Liver (tissue), 9 donors: ENCODE results near the gene CYCS. TPM values are rescaled to one million over a fixed set of nuclear protein-coding genes. Genes with fewer than 3 reads are reported as not detected.
A peak's percentile ranks its signal among the peaks of the same experiment; 100 is the strongest.

Experiments
- DNase-seq: peaks from one replicate; pipeline ENCODE4 v3.0.0-alpha.2; 2017; ENCODE audit warnings: low spot score
- H3K27ac ChIP-seq, 2 donors: one replicate each; pipeline ENCODE4 v1.7.0; 2013; ENCODE audit warnings: inconsistent platforms in 2 of 2, low read length in 2 of 2, control low read depth in 1 of 2, low read depth in 1 of 2, mild to moderate bottlenecking in 1 of 2
- H3K27me3 ChIP-seq, 4 donors: one replicate each; pipeline versions ENCODE4 v1.6.1 to v1.7.0; 2013; ENCODE audit warnings: low read length in 3 of 4, inconsistent platforms in 1 of 4, mild to moderate bottlenecking in 1 of 4, moderate library complexity in 1 of 4; ENCODE audit not compliant: control insufficient read depth in 4 of 4, insufficient read depth in 4 of 4
- H3K36me3 ChIP-seq, 4 donors: one replicate each; pipeline versions ENCODE4 v1.6.1 to v1.7.0; 2013; ENCODE audit warnings: low read length in 3 of 4, mild to moderate bottlenecking in 3 of 4, low read depth in 1 of 4, moderate library complexity in 1 of 4; ENCODE audit not compliant: control insufficient read depth in 4 of 4, insufficient read depth in 3 of 4
- H3K4me1 ChIP-seq, 4 donors: one replicate each; pipeline versions ENCODE4 v1.6.1 to v1.7.0; 2013; ENCODE audit warnings: low read length in 3 of 4, mild to moderate bottlenecking in 3 of 4, moderate library complexity in 1 of 4; ENCODE audit not compliant: control insufficient read depth in 4 of 4, insufficient read depth in 4 of 4
- H3K4me3 ChIP-seq, 3 donors: one replicate each; pipeline versions ENCODE4 v1.6.1 to v1.7.0; 2013; ENCODE audit warnings: low read length in 3 of 3, control low read depth in 1 of 3, low read depth in 1 of 3, mild to moderate bottlenecking in 1 of 3
- H3K9ac ChIP-seq, 2 donors: one replicate each; pipeline ENCODE4 v1.7.0; 2013; ENCODE audit warnings: low read length in 2 of 2, mild to moderate bottlenecking in 2 of 2, moderate library complexity in 2 of 2, control low read depth in 1 of 2, low read depth in 1 of 2
- H3K9me3 ChIP-seq, 4 donors: one replicate each; pipeline versions ENCODE4 v1.6.1 to v1.7.0; 2013; ENCODE audit warnings: low read length in 3 of 4; ENCODE audit not compliant: control insufficient read depth in 4 of 4
- EGR1 ChIP-seq, 2 donors: IDR thresholded peaks; 2 replicates each; pipeline ENCODE4 v1.6.1; 2016 to 2018; ENCODE audit warnings: antibody characterized with exemption in 2 of 2, low read depth in 2 of 2
- FOXA2 ChIP-seq: IDR thresholded peaks from 2 replicates; pipeline ENCODE4 v1.6.1; 2016; ENCODE audit warnings: antibody characterized with exemption
- GABPA ChIP-seq, 2 donors: IDR thresholded peaks in 1 of 2; conservative IDR thresholded peaks in 1 of 2; 2 replicates each; pipeline ENCODE4 v1.6.1; 2016; ENCODE audit warnings: antibody characterized with exemption in 2 of 2, mild to moderate bottlenecking in 1 of 2, moderate library complexity in 1 of 2
- HNF4A ChIP-seq, 2 donors: conservative IDR thresholded peaks; 2 replicates each; pipeline ENCODE4 v1.6.1; 2016; ENCODE audit warnings: antibody characterized with exemption in 2 of 2, mild to moderate bottlenecking in 2 of 2
- HNF4G ChIP-seq: IDR thresholded peaks from 2 replicates; pipeline ENCODE4 v1.6.1; 2016; ENCODE audit warnings: antibody characterized with exemption
- NR2F2 ChIP-seq: IDR thresholded peaks from 2 replicates; pipeline ENCODE4 v1.6.1; 2016; ENCODE audit warnings: antibody characterized with exemption
- RAD21 ChIP-seq, 2 donors: IDR thresholded peaks; 2 replicates each; pipeline ENCODE4 v1.6.1; 2016; ENCODE audit warnings: antibody characterized with exemption in 2 of 2, mild to moderate bottlenecking in 2 of 2
- TAF1 ChIP-seq: conservative IDR thresholded peaks from 2 replicates; pipeline ENCODE4 v1.6.1; 2016; ENCODE audit warnings: antibody characterized with exemption, mild to moderate bottlenecking
- YY1 ChIP-seq: IDR thresholded peaks from 2 replicates; pipeline ENCODE4 v1.6.1; 2016; ENCODE audit warnings: antibody characterized with exemption, mild to moderate bottlenecking
- WGBS: extraction: QIAGEN DNeasy Blood & Tissue Kit; methylation state at CpG from one replicate; pipeline ENCODE4 v1.1.7; 2013; 5-methylcytosine and 5-hydroxymethylcytosine counted together
- polyA plus RNA-seq, 2 donors: library from polyadenylated mRNA; stranded (reverse) in 1 of 2; unstranded in 1 of 2; fragments of 200-250 nt in 1 of 2; fragments of >200 nt in 1 of 2; fragmentation: Nextera tagmentation in 1 of 2; extraction: Ambion mirVana in 1 of 2; gene quantifications; one replicate each; pipeline versions ENCODE4 v1.2.1 to v1.2.3, GENCODE V29; 2013 to 2015
- total RNA-seq, 2 donors: library from RNA; depleted of rRNA; stranded (reverse); fragments of >200 nt; gene quantifications; one replicate each; pipeline ENCODE4 v1.2.3, GENCODE V29; 2014
- TF ChIP-seq, protein P1 (sequence below): fragments of 150-350 bp; IDR thresholded peaks from 2 replicates; pipeline ENCODE4 v1.5.1; 2017; ENCODE audit warnings: improper control_type of control experiment, low read depth, low read length; ENCODE audit not compliant: missing input control
- TF ChIP-seq, protein P2 (sequence below): IDR thresholded peaks from 2 replicates; pipeline ENCODE4 v1.6.1; 2016; ENCODE audit warnings: antibody characterized with exemption
- TF ChIP-seq, protein P3 (sequence below): IDR thresholded peaks from 2 replicates; pipeline ENCODE4 v1.6.1; 2016; ENCODE audit warnings: antibody characterized with exemption
- TF ChIP-seq, protein P4 (sequence below): IDR thresholded peaks from 2 replicates; pipeline ENCODE4 v1.6.1; 2016; ENCODE audit warnings: antibody characterized with exemption, mild to moderate bottlenecking
- donor health status: healthy.
- donor health status: healthy.
- donor health status: healthy.
- donor health status: healthy.
- donor health status: healthy.

Gene CYCS
- total and polyA plus RNA-seq, 4 donors = 23.1 to 74.3 (median 42.4) TPM

DNA sequence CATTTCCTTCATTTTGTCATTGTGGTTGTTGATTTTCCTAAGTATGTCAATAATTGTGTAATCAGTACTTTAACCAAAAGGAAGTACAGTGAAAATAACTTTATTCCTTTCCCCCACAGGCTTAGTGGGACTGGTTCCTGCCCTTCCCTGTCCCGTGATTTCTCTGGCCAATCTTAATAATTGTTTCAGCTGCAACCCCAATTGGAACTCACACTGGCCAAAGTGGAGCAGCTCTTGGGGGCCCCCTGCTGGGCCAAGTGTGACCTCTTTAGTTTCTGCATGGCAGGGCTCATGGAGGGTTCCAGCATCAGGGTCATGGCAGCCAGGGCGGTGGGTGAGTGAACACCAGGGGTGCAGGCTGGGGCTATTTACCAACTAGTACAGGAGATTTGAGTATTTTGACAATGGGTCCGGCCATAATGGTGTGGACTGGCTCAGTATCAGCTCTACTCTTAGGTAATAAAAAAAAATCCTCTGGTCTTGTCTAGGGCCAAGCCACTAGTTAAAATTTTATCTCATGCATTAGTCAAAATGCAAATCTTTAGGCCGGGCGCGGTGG lies 31.7 kb downstream of the CYCS start:
- no peak overlapping the region for H3K9ac ChIP-seq
- WGBS = 67% methylated on average over 6 of the region's 6 CpGs
- peak; percentile 84 for DNase-seq
- H3K36me3 ChIP-seq = no peaks in the 10 kb centered on the region
- TF ChIP-seq, protein P1, sequence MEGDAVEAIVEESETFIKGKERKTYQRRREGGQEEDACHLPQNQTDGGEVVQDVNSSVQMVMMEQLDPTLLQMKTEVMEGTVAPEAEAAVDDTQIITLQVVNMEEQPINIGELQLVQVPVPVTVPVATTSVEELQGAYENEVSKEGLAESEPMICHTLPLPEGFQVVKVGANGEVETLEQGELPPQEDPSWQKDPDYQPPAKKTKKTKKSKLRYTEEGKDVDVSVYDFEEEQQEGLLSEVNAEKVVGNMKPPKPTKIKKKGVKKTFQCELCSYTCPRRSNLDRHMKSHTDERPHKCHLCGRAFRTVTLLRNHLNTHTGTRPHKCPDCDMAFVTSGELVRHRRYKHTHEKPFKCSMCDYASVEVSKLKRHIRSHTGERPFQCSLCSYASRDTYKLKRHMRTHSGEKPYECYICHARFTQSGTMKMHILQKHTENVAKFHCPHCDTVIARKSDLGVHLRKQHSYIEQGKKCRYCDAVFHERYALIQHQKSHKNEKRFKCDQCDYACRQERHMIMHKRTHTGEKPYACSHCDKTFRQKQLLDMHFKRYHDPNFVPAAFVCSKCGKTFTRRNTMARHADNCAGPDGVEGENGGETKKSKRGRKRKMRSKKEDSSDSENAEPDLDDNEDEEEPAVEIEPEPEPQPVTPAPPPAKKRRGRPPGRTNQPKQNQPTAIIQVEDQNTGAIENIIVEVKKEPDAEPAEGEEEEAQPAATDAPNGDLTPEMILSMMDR = peak; percentile 60
- TF ChIP-seq EGR1 (IDR thresholded peaks at IDR 0.05; ENCODE audit: low read depth in 2 of 2) (peak in 1 of 2 donors; percentile 30), RAD21 (IDR thresholded peaks at IDR 0.05) (peak; percentile 55 to 76), FOXA2 (peak; percentile 33), HNF4A (conservative IDR thresholded peaks at IDR 0.05) (peak in 1 of 2 donors; percentile 17), YY1 (no peak)
- H3K4me1 ChIP-seq = peaks cover 0 to 9% (median 6%) of the 10 kb centered on the region in 4 donors
- H3K27me3 ChIP-seq = no peaks in the 10 kb centered on the region
- no peak overlapping the region for H3K4me3 ChIP-seq
- H3K27ac ChIP-seq = no peak overlapping the region
- H3K9me3 ChIP-seq = no peaks in the 10 kb centered on the region

DNA sequence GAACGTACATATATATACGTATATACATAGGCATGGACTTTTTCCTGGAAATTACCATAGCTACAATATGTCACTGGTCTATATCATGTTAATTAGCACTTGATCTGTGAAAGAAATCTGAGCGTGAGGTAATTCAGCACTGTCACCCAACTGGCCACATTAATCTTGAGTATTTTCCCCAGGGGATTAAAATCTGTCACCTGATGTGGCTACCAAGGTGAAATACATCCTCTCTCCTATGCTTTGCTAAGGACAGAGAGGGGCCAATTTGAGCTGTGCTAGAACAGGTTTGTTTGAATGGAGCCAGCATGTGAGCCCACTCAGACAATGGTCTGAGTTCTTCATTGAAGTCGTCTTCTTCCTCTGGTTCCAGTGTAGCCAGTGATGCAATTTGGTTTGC lies 33.3 kb downstream of the CYCS start:
- H3K27me3 ChIP-seq = no peaks in the 10 kb centered on the region
- no peak overlapping the region for H3K9ac ChIP-seq
- H3K36me3 ChIP-seq = no peaks in the 10 kb centered on the region
- no peak for DNase-seq
- H3K27ac ChIP-seq = no peak overlapping the region
- WGBS = 87% methylated on average over 4 of the region's 4 CpGs
- TF ChIP-seq, protein P2, sequence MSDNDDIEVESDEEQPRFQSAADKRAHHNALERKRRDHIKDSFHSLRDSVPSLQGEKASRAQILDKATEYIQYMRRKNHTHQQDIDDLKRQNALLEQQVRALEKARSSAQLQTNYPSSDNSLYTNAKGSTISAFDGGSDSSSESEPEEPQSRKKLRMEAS = no peak
- no peak for TF ChIP-seq TAF1
- no peak for TF ChIP-seq YY1
- no peak for TF ChIP-seq GABPA (IDR thresholded peaks at IDR 0.05 in 1 of 2, conservative IDR thresholded peaks at IDR 0.05 in 1 of 2)
- no peak for TF ChIP-seq NR2F2
- no peak for TF ChIP-seq HNF4G
- TF ChIP-seq, protein P3, sequence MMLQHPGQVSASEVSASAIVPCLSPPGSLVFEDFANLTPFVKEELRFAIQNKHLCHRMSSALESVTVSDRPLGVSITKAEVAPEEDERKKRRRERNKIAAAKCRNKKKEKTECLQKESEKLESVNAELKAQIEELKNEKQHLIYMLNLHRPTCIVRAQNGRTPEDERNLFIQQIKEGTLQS = no peak
- TF ChIP-seq HNF4A (conservative IDR thresholded peaks at IDR 0.05) = no peak
- no peak for TF ChIP-seq EGR1 (IDR thresholded peaks at IDR 0.05; ENCODE audit: low read depth in 2 of 2)
- TF ChIP-seq, protein P4, sequence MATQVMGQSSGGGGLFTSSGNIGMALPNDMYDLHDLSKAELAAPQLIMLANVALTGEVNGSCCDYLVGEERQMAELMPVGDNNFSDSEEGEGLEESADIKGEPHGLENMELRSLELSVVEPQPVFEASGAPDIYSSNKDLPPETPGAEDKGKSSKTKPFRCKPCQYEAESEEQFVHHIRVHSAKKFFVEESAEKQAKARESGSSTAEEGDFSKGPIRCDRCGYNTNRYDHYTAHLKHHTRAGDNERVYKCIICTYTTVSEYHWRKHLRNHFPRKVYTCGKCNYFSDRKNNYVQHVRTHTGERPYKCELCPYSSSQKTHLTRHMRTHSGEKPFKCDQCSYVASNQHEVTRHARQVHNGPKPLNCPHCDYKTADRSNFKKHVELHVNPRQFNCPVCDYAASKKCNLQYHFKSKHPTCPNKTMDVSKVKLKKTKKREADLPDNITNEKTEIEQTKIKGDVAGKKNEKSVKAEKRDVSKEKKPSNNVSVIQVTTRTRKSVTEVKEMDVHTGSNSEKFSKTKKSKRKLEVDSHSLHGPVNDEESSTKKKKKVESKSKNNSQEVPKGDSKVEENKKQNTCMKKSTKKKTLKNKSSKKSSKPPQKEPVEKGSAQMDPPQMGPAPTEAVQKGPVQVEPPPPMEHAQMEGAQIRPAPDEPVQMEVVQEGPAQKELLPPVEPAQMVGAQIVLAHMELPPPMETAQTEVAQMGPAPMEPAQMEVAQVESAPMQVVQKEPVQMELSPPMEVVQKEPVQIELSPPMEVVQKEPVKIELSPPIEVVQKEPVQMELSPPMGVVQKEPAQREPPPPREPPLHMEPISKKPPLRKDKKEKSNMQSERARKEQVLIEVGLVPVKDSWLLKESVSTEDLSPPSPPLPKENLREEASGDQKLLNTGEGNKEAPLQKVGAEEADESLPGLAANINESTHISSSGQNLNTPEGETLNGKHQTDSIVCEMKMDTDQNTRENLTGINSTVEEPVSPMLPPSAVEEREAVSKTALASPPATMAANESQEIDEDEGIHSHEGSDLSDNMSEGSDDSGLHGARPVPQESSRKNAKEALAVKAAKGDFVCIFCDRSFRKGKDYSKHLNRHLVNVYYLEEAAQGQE = no peak
- H3K9me3 ChIP-seq = no peaks in the 10 kb centered on the region
- H3K4me1 ChIP-seq = peaks cover 0 to 9% (median 6%) of the 10 kb centered on the region in 4 donors
- H3K4me3 ChIP-seq = no peak overlapping the region
